NCI-H774 (cell line): ENCODE data around the gene SUN1.
"Not testable (repeated sequence)": the region's sequence is repeated elsewhere in the genome, so short reads cannot be mapped to it uniquely, and the experiment has no call there.

Experiments
- DNase-seq: peaks from one replicate; lab custom pipeline; 2025; lab: John Stamatoyannopoulos, UW

Gene SUN1

GRCh38 chr7:832167-832967, at the start of gene SUN1:
Gene SUN1, plus strand, starts transcription at chr7:832476. Its CDS starts 49 bp downstream, at chr7:832525.
- no peak for DNase-seq

- no peak for DNase-seq
Measured at GRCh38 chr7:782718-783449, 49.4 kb upstream of the SUN1 start.

- DNase-seq: no peak
Measured at GRCh38 chr7:783556-784490, 48.5 kb upstream of the SUN1 start.

GRCh38 chr7:784971-785370, 47.3 kb upstream of the SUN1 start:
- DNase-seq: no peak

GRCh38 chr7:785416-785815, 46.9 kb upstream of the SUN1 start:
- no peak for DNase-seq

GRCh38 chr7:786472-787255, 45.6 kb upstream of the SUN1 start:
- DNase-seq: no peak

- DNase-seq: no peak
Measured at GRCh38 chr7:787332-788240, 44.7 kb upstream of the SUN1 start.

- DNase-seq: no peak
Measured at GRCh38 chr7:791519-791918, 40.8 kb upstream of the SUN1 start.

GRCh38 chr7:794207-794606, 38.1 kb upstream of the SUN1 start:
- no peak for DNase-seq

GRCh38 chr7:794671-795329, 37.5 kb upstream of the SUN1 start:
- DNase-seq: no peak

GRCh38 chr7:796434-797169, 35.7 kb upstream of the SUN1 start:
- not testable (repeated sequence) for DNase-seq

GRCh38 chr7:798921-799470, 33.3 kb upstream of the SUN1 start:
- DNase-seq: no peak

GRCh38 chr7:800692-801091, 31.6 kb upstream of the SUN1 start:
- no peak for DNase-seq

GRCh38 chr7:801351-801750, 30.9 kb upstream of the SUN1 start:
- not testable (repeated sequence) for DNase-seq

- no peak for DNase-seq
Measured at GRCh38 chr7:801940-802381, 30.3 kb upstream of the SUN1 start.

- DNase-seq: no peak
Measured at GRCh38 chr7:802500-803242, 29.6 kb upstream of the SUN1 start.

GRCh38 chr7:803243-803635, 29.0 kb upstream of the SUN1 start:
- DNase-seq: no peak

- not testable (repeated sequence) for DNase-seq
Measured at GRCh38 chr7:803796-804195, 28.5 kb upstream of the SUN1 start.
